Fibroblast of skin of back (primary cell): ENCODE results near the gene IKBKG. TPM values are rescaled to one million over a fixed set of nuclear protein-coding genes. Genes with fewer than 3 reads are reported as not detected.
"Not testable (repeated sequence)": the region's sequence is repeated elsewhere in the genome, so short reads cannot be mapped to it uniquely, and the experiment has no call there.

ENCODE experiments used
- DNase-seq: peaks from one replicate; pipeline ENCODE4 v3.0.0-alpha.2; 2013
- polyA plus RNA-seq, 2 experiments: library from polyadenylated mRNA; unstranded; fragments of 120-200 nt; gene quantifications; one replicate each; pipeline ENCODE4 v1.2.1, GENCODE V29; 2013; ENCODE audit not compliant: insufficient read length in 2 of 2

The IKBKG gene
- 39.6 TPM for polyA plus RNA-seq (2013, experiment 1 of 2; ENCODE audit: insufficient read length)
- 23.9 TPM for polyA plus RNA-seq (2013, experiment 2 of 2; ENCODE audit: insufficient read length)

- peak; percentile 88 for DNase-seq
These were observed at the start of gene IKBKG for GRCh38 chrX:154547245-154548027. Gene IKBKG (plus strand): TSS chrX:154547620. CDS start chrX:154552003, 4,383 bp downstream.

GRCh38 chrX:154501423-154501822 is 46.0 kb upstream of the IKBKG start:
- not testable (repeated sequence) for DNase-seq

GRCh38 chrX:154502098-154502497 is 45.3 kb upstream of the IKBKG start:
- DNase-seq = no peak

GRCh38 chrX:154502989-154503388 is 44.4 kb upstream of the IKBKG start:
- DNase-seq = no peak

GRCh38 chrX:154505734-154506133 is 41.7 kb upstream of the IKBKG start:
- DNase-seq = peak; percentile 75

- no peak for DNase-seq
These were observed 40.7 kb upstream of the IKBKG start for GRCh38 chrX:154506483-154507332.

GRCh38 chrX:154507673-154508383 is 39.6 kb upstream of the IKBKG start:
- no peak for DNase-seq

GRCh38 chrX:154508384-154508745 is 39.1 kb upstream of the IKBKG start:
- no peak for DNase-seq

- no peak for DNase-seq
These were observed 38.0 kb upstream of the IKBKG start for GRCh38 chrX:154509455-154509854.

GRCh38 chrX:154511761-154512160 is 35.7 kb upstream of the IKBKG start:
- no peak for DNase-seq

- DNase-seq = no peak
These were observed 34.4 kb upstream of the IKBKG start for GRCh38 chrX:154512879-154513553.

GRCh38 chrX:154513716-154514115 is 33.7 kb upstream of the IKBKG start:
- no peak for DNase-seq

- DNase-seq = no peak
These were observed 32.1 kb upstream of the IKBKG start for GRCh38 chrX:154515090-154515965.

- DNase-seq = peak; percentile 83
These were observed 31.3 kb upstream of the IKBKG start, which contains the start of gene FAM3A for GRCh38 chrX:154515966-154516655. Gene FAM3A (minus strand): TSS chrX:154516232. CDS start chrX:154515772, 460 bp downstream.

- peak; percentile 27 for DNase-seq
These were observed 30.7 kb upstream of the IKBKG start for GRCh38 chrX:154516656-154517100.

- DNase-seq = no peak
These were observed 30.2 kb upstream of the IKBKG start for GRCh38 chrX:154517101-154517781.

- no peak for DNase-seq
These were observed 28.0 kb upstream of the IKBKG start for GRCh38 chrX:154519389-154519788.

GRCh38 chrX:154525606-154526490 is 21.6 kb upstream of the IKBKG start:
- DNase-seq = no peak
